H9 (cell line): ENCODE results near the gene JTB. TPM values are rescaled to one million over a fixed set of nuclear protein-coding genes. Genes with fewer than 3 reads are reported as not detected.
A peak's percentile ranks its signal among the peaks of the same experiment; 100 is the strongest.

Experiments used
- DNase-seq: peaks from one replicate; pipeline ENCODE4 v3.0.0-alpha.2; 2017
- H2AFZ ChIP-seq: one replicate; pipeline ENCODE4 v1.6.1; 2013; ENCODE audit warnings: mild to moderate bottlenecking, low read length, control low read depth, moderate library complexity
- H2AK5ac ChIP-seq: 2 replicates; pipeline ENCODE4 v1.6.1; 2013; ENCODE audit warnings: low read length, control low read depth, mixed read lengths; ENCODE audit not compliant: insufficient read length
- H2BK120ac ChIP-seq: one replicate; pipeline ENCODE4 v1.6.1; 2013; ENCODE audit warnings: low read depth, mild to moderate bottlenecking, low read length, control low read depth, inconsistent platforms; ENCODE audit not compliant: poor library complexity, severe bottlenecking
- H2BK12ac ChIP-seq: 2 replicates; pipeline ENCODE4 v1.6.1; 2013; ENCODE audit warnings: low read length, control low read depth, mixed read lengths, low read depth; ENCODE audit not compliant: insufficient read length
- H2BK15ac ChIP-seq: 2 replicates; pipeline ENCODE4 v1.6.1; 2013; ENCODE audit warnings: low read depth, low read length, control low read depth
- H2BK20ac ChIP-seq: one replicate; pipeline ENCODE4 v1.6.1; 2013; ENCODE audit warnings: low read depth, mild to moderate bottlenecking, low read length, control low read depth, inconsistent platforms; ENCODE audit not compliant: poor library complexity, severe bottlenecking
- H2BK5ac ChIP-seq: 2 replicates; pipeline ENCODE4 v1.6.1; 2013; ENCODE audit warnings: low read length, control low read depth, mixed read lengths; ENCODE audit not compliant: insufficient read length
- H3K14ac ChIP-seq: 2 replicates; pipeline ENCODE4 v1.6.1; 2013; ENCODE audit warnings: low read length, control low read depth; ENCODE audit not compliant: insufficient read depth
- H3K18ac ChIP-seq: 2 replicates; pipeline ENCODE4 v1.6.1; 2013; ENCODE audit warnings: low read depth, mild to moderate bottlenecking, mixed read lengths, low read length, control low read depth; ENCODE audit not compliant: insufficient read length
- H3K23ac ChIP-seq: 2 replicates; pipeline ENCODE4 v1.6.1; 2013; ENCODE audit warnings: low read length, control low read depth, mixed read lengths, low read depth; ENCODE audit not compliant: insufficient read length
- H3K23me2 ChIP-seq: 2 replicates; pipeline ENCODE4 v1.6.1; 2013; ENCODE audit warnings: low read depth, mild to moderate bottlenecking, mixed read lengths, low read length, control low read depth; ENCODE audit not compliant: insufficient read length, poor library complexity, severe bottlenecking
- H3K27ac ChIP-seq: 2 replicates; pipeline ENCODE4 v1.5.1; 2013; ENCODE audit warnings: low read length, control low read depth, mixed read lengths, low read depth; ENCODE audit not compliant: insufficient read length
- H3K27me3 ChIP-seq: 2 replicates; pipeline ENCODE4 v1.6.1; 2013; ENCODE audit warnings: low read length, control low read depth, inconsistent platforms; ENCODE audit not compliant: insufficient read depth
- H3K4ac ChIP-seq: 2 replicates; pipeline ENCODE4 v1.6.1; 2013; ENCODE audit warnings: low read depth, mild to moderate bottlenecking, control low read depth, inconsistent platforms, low read length, moderate library complexity
- H3K4me1 ChIP-seq: 2 replicates; pipeline ENCODE4 v1.6.1; 2013; ENCODE audit warnings: low read length, control low read depth, inconsistent platforms; ENCODE audit not compliant: insufficient read depth
- H3K4me2 ChIP-seq: 2 replicates; pipeline ENCODE4 v1.6.1; 2013; ENCODE audit warnings: low read length, control low read depth, mixed read lengths; ENCODE audit not compliant: insufficient read length, insufficient read depth
- H3K56ac ChIP-seq: 2 replicates; pipeline ENCODE4 v1.6.1; 2013; ENCODE audit warnings: low read depth, mild to moderate bottlenecking, mixed read lengths, low read length, control low read depth; ENCODE audit not compliant: insufficient read length
- H3K79me1 ChIP-seq: 2 replicates; pipeline ENCODE4 v1.6.1; 2013; ENCODE audit warnings: low read depth, mild to moderate bottlenecking, moderate library complexity, low read length, control low read depth, inconsistent platforms; ENCODE audit not compliant: insufficient read depth, poor library complexity, severe bottlenecking
- H3K79me2 ChIP-seq: 2 replicates; pipeline ENCODE4 v1.6.1; 2013; ENCODE audit warnings: low read length, control low read depth, inconsistent platforms; ENCODE audit not compliant: insufficient read depth
- H3K9ac ChIP-seq: 2 replicates; pipeline ENCODE4 v1.6.1; 2013; ENCODE audit warnings: low read length, control low read depth, mixed read lengths; ENCODE audit not compliant: insufficient read length; ENCODE audit errors: extremely low read depth
- H3K9me3 ChIP-seq: one replicate; pipeline ENCODE4 v1.6.1; 2013; ENCODE audit warnings: low read depth, low read length, inconsistent platforms; ENCODE audit not compliant: control insufficient read depth
- H3T11ph ChIP-seq: one replicate; pipeline ENCODE4 v1.6.1; 2013; ENCODE audit warnings: mild to moderate bottlenecking, low read length, control low read depth, inconsistent platforms
- H4K20me1 ChIP-seq: one replicate; pipeline ENCODE4 v1.6.1; 2013; ENCODE audit not compliant: control insufficient read depth, insufficient read length, insufficient read depth
- H4K5ac ChIP-seq: 2 replicates; pipeline ENCODE4 v1.6.1; 2013; ENCODE audit warnings: low read depth, mild to moderate bottlenecking, mixed read lengths, low read length, control low read depth; ENCODE audit not compliant: insufficient read length
- H4K8ac ChIP-seq: replicated peaks from 2 replicates; pipeline ENCODE4 v1.6.1; 2013; ENCODE audit warnings: low read length, control low read depth, mixed read lengths, low read depth; ENCODE audit not compliant: insufficient read length
- H4K91ac ChIP-seq: 2 replicates; pipeline ENCODE4 v1.6.1; 2013; ENCODE audit warnings: low read depth, mild to moderate bottlenecking, moderate library complexity, mixed read lengths, low read length, control low read depth; ENCODE audit not compliant: insufficient read length
- H3K27ac Mint-ChIP-seq, 3 experiments: 2 replicates in 2 of 3; 3 replicates in 1 of 3; pipeline ENCODE4 v1.8.0; 2020 to 2021; ENCODE audit warnings: mixed read lengths in 3 of 3, mild to moderate bottlenecking in 1 of 3, moderate library complexity in 1 of 3
- H3K27me3 Mint-ChIP-seq: 2 replicates; pipeline ENCODE4 v1.8.0; 2021; ENCODE audit warnings: low read depth, mild to moderate bottlenecking, moderate library complexity, mixed read lengths
- H3K36me3 Mint-ChIP-seq, 3 experiments: 2 replicates in 2 of 3; 3 replicates in 1 of 3; pipeline ENCODE4 v1.8.0; 2020 to 2021; ENCODE audit warnings: low read depth in 3 of 3, mixed read lengths in 3 of 3; ENCODE audit not compliant: insufficient read depth in 1 of 3
- H3K4me1 Mint-ChIP-seq, 2 experiments: 2 replicates each; pipeline ENCODE4 v1.8.0; 2020; ENCODE audit warnings: mixed read lengths in 2 of 2
- H3K4me3 Mint-ChIP-seq, 2 experiments: 2 replicates in 1 of 2; 3 replicates in 1 of 2; pipeline ENCODE4 v1.8.0; 2020 to 2021; ENCODE audit warnings: mild to moderate bottlenecking in 2 of 2, mixed read lengths in 2 of 2, moderate library complexity in 1 of 2
- H3K9me3 Mint-ChIP-seq, 2 experiments: 2 replicates in 1 of 2; 3 replicates in 1 of 2; pipeline ENCODE4 v1.8.0; 2020; ENCODE audit warnings: mild to moderate bottlenecking in 2 of 2, mixed read lengths in 2 of 2, moderate library complexity in 1 of 2
- WGBS: extraction: QIAGEN DNeasy Blood & Tissue Kit; methylation state at CpG from one replicate; pipeline ENCODE4 v1.1.7; 2013; ENCODE audit warnings: missing lambda C conversion rate, low lambda C conversion rate, mixed read lengths; ENCODE audit not compliant: insufficient read length; ENCODE audit errors: extremely low coverage; 5-methylcytosine and 5-hydroxymethylcytosine counted together
- total RNA-seq: library from RNA; stranded (reverse); gene quantifications from 2 replicates; pipeline ENCODE4 v1.2.1, GENCODE V29; 2021
- TF ChIP-seq, protein P1 (sequence below): fragments of 200-600 bp; sonication (generic); conservative IDR thresholded peaks from 3 replicates; pipeline ENCODE4 v1.8.0; 2021; ENCODE audit warnings: antibody characterized with exemption, mild to moderate bottlenecking

JTB gene
- total RNA-seq, 1 experiment from 2014 or later, result 85.4 TPM

DNA sequence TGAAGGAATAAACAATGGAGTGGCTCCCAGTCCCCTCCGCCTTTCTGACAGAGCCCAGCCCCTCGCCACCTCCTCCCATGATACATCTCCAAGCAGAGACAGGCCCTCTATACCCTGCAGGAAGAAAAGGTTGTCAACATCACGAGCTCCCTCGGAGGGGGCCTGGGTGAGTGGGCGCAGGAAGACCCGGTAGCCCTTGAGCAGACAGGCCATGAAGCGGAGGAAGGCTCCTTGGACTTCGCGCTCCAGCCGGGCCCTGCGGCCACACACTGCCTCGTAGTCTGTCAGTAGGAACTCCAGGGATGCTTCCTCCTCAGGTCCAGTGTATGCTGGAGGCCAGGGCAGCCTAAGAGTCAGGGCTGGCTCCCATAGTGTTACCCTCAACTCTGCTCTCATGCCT is 38.0 kb downstream of the JTB start:
- no peak overlapping the region for H3K14ac ChIP-seq
- TF ChIP-seq, protein P1, sequence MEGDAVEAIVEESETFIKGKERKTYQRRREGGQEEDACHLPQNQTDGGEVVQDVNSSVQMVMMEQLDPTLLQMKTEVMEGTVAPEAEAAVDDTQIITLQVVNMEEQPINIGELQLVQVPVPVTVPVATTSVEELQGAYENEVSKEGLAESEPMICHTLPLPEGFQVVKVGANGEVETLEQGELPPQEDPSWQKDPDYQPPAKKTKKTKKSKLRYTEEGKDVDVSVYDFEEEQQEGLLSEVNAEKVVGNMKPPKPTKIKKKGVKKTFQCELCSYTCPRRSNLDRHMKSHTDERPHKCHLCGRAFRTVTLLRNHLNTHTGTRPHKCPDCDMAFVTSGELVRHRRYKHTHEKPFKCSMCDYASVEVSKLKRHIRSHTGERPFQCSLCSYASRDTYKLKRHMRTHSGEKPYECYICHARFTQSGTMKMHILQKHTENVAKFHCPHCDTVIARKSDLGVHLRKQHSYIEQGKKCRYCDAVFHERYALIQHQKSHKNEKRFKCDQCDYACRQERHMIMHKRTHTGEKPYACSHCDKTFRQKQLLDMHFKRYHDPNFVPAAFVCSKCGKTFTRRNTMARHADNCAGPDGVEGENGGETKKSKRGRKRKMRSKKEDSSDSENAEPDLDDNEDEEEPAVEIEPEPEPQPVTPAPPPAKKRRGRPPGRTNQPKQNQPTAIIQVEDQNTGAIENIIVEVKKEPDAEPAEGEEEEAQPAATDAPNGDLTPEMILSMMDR, result no peak
- no peak overlapping the region for H2BK20ac ChIP-seq
- no peaks in the 10 kb centered on the region for H3K27me3 ChIP-seq
- Mint-ChIP-seq H3K27me3 (no peaks in the 10 kb centered on the region), H3K4me3 (no peak overlapping the region), H3K27ac (peak overlapping the region in 1 of 3 experiments; percentile 12; a peak in 1 of 7 replicates), H3K9me3 (no peaks in the 10 kb centered on the region), H3K4me1 (peaks cover 0 to 2% of the 10 kb centered on the region in 2 experiments; a peak in 2 of 4 replicates), H3K36me3 (peaks cover 40 to 73% (median 73%) of the 10 kb centered on the region in 3 experiments)
- WGBS, result no CpG with 5 or more reads among the region's 12 CpGs
- H4K8ac ChIP-seq, result no peak overlapping the region
- H3K9me3 ChIP-seq, result no peaks in the 10 kb centered on the region
- H3K79me2 ChIP-seq, result no peaks in the 10 kb centered on the region
- H3K4me1 ChIP-seq, result no peaks in the 10 kb centered on the region
- no peak overlapping the region for H3T11ph ChIP-seq
- no peak overlapping the region for H2BK15ac ChIP-seq
- no peak overlapping the region for H4K91ac ChIP-seq
- H3K4ac ChIP-seq, result no peak overlapping the region
- H4K5ac ChIP-seq, result no peak overlapping the region
- no peaks in the 10 kb centered on the region for H3K23me2 ChIP-seq
- no peak overlapping the region for H2BK5ac ChIP-seq
- H2BK12ac ChIP-seq, result no peak overlapping the region
- H3K56ac ChIP-seq, result no peak overlapping the region
- H3K23ac ChIP-seq, result no peak overlapping the region
- no peak overlapping the region for H2AFZ ChIP-seq
- no peak overlapping the region for H3K9ac ChIP-seq
- H2BK120ac ChIP-seq, result no peak overlapping the region
- no peaks in the 10 kb centered on the region for H3K79me1 ChIP-seq
- no peak overlapping the region for H2AK5ac ChIP-seq
- DNase-seq, result no peak
- peaks cover 3% of the 10 kb centered on the region for H4K20me1 ChIP-seq
- no peak overlapping the region for H3K4me2 ChIP-seq
- no peak overlapping the region for H3K27ac ChIP-seq
- no peak overlapping the region for H3K18ac ChIP-seq
